Chondrocyte (in vitro differentiated cells): ENCODE measurements around the gene GNA12. TPM values are rescaled to one million over a fixed set of nuclear protein-coding genes. Genes with fewer than 3 reads are reported as not detected.
A peak's percentile ranks its signal among the peaks of the same experiment; 100 is the strongest.

Source experiments
- DNase-seq: peaks from one replicate; pipeline ENCODE4 v3.0.0; 2021; ENCODE audit warnings: mixed read lengths, low spot score
- H3K27ac Mint-ChIP-seq: one replicate; pipeline ENCODE4 v1.8.0; 2021; ENCODE audit warnings: mild to moderate bottlenecking, moderate library complexity, mixed read lengths; ENCODE audit not compliant: unreplicated experiment
- H3K27me3 Mint-ChIP-seq: 2 replicates; pipeline ENCODE4 v1.8.0; 2021; ENCODE audit warnings: low read depth, mixed read lengths
- H3K36me3 Mint-ChIP-seq: 2 replicates; pipeline ENCODE4 v1.8.0; 2021; ENCODE audit warnings: low read depth, mixed read lengths
- H3K4me1 Mint-ChIP-seq: 2 replicates; pipeline ENCODE4 v1.8.0; 2021; ENCODE audit warnings: low read depth, mild to moderate bottlenecking, mixed read lengths
- H3K4me3 Mint-ChIP-seq: one replicate; pipeline ENCODE4 v1.8.0; 2021; ENCODE audit warnings: mild to moderate bottlenecking, moderate library complexity, mixed read lengths; ENCODE audit not compliant: unreplicated experiment
- H3K9me3 Mint-ChIP-seq: 2 replicates; pipeline ENCODE4 v1.8.0; 2021; ENCODE audit warnings: low read depth, mixed read lengths
- CTCF ChIP-seq: fragments of 200-600 bp; sonication (generic); IDR thresholded peaks from 2 replicates; pipeline ENCODE4 v1.5.0; 2021; ENCODE audit warnings: antibody characterized with exemption, mild to moderate bottlenecking, moderate library complexity
- total RNA-seq: library from RNA; stranded (reverse); gene quantifications from 3 replicates; pipeline ENCODE4 v1.2.1, GENCODE V29; 2021

Gene GNA12
- total RNA-seq, 1 donor from 2014 or later: 111 TPM

GRCh38 chr7:2825559-2826227, 18.4 kb downstream of the GNA12 start:
- Mint-ChIP-seq H3K9me3 (no peaks in the 10 kb centered on the region), H3K4me3 (no peak overlapping the region), H3K27ac (peak overlapping the region; percentile 27), H3K36me3 (no peaks in the 10 kb centered on the region), H3K4me1 (peaks cover 85% of the 10 kb centered on the region), H3K27me3 (no peaks in the 10 kb centered on the region)
- DNase-seq: no peak
- no peak for TF ChIP-seq CTCF

GRCh38 chr7:2824678-2825461, 19.2 kb downstream of the GNA12 start:
- H3K4me3 Mint-ChIP-seq: no peak overlapping the region
- no peak for DNase-seq
- no peaks in the 10 kb centered on the region for H3K9me3 Mint-ChIP-seq
- TF ChIP-seq CTCF: no peak
- no peaks in the 10 kb centered on the region for H3K27me3 Mint-ChIP-seq
- peak overlapping the region; percentile 96 for H3K27ac Mint-ChIP-seq
- no peaks in the 10 kb centered on the region for H3K36me3 Mint-ChIP-seq
- peaks cover 85% of the 10 kb centered on the region for H3K4me1 Mint-ChIP-seq

- no peak for TF ChIP-seq CTCF
- Mint-ChIP-seq H3K27me3 (no peaks in the 10 kb centered on the region), H3K4me1 (peaks cover 87% of the 10 kb centered on the region), H3K36me3 (no peaks in the 10 kb centered on the region), H3K4me3 (no peak overlapping the region), H3K9me3 (no peaks in the 10 kb centered on the region), H3K27ac (peak overlapping the region; percentile 96)
- DNase-seq: no peak
These were observed 20.0 kb downstream of the GNA12 start for GRCh38 chr7:2824026-2824677.

- H3K4me1 Mint-ChIP-seq: peaks cover 93% of the 10 kb centered on the region
- DNase-seq: no peak
- H3K4me3 Mint-ChIP-seq: peak overlapping the region; percentile 24
- no peaks in the 10 kb centered on the region for H3K9me3 Mint-ChIP-seq
- no peaks in the 10 kb centered on the region for H3K36me3 Mint-ChIP-seq
- H3K27ac Mint-ChIP-seq: peak overlapping the region; percentile 96
- H3K27me3 Mint-ChIP-seq: no peaks in the 10 kb centered on the region
- no peak for TF ChIP-seq CTCF
These were observed 21.0 kb downstream of the GNA12 start for GRCh38 chr7:2823130-2823529.

GRCh38 chr7:2821842-2822507, 22.1 kb downstream of the GNA12 start:
- no peaks in the 10 kb centered on the region for H3K27me3 Mint-ChIP-seq

More at GRCh38 chr7:2821842-2822507, 22.1 kb downstream of the GNA12 start:
- Mint-ChIP-seq H3K36me3 (no peaks in the 10 kb centered on the region), H3K9me3 (no peaks in the 10 kb centered on the region), H3K4me3 (peak overlapping the region; percentile 49), H3K27ac (peak overlapping the region; percentile 96), H3K4me1 (peaks cover 96% of the 10 kb centered on the region)
- no peak for TF ChIP-seq CTCF
- DNase-seq: no peak
